Measurements from ENCODE around the gene SUGCT. TPM values are rescaled to one million over a fixed set of nuclear protein-coding genes. Genes with fewer than 3 reads are reported as not detected.

Gene SUGCT
- total and polyA plus RNA-seq, 2 of the 13 experiments (the other 11 are each of a cell fraction or from before 2014, with no cell fraction given), result 10.1 to 22.2 TPM

DNA sequence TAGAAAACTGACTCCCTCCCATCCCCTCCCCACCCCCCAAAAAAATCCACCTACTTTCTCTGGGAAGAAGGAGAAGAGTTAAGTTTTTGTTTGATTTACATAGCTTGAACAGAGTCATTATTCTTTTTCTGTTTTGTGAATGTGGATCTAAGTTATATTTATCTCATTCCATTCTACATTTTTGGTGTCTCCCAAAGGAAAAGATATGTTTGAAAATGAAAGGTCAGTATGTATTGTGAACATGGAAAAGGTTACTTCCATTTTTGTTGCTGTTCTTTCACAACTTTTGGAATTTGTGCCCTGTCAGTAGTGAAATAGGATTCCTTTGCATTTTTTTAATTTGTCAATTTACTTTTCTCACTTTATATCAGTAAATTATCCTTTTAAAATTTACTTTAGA lies 547.9 kb downstream of the SUGCT start:
- Histone ChIP-seq H3K4me2 (ENCODE audit: low read depth, low read length) (no peak overlapping the region), H4K20me1 (ENCODE audit: insufficient read depth, low read length) (no peaks in the 10 kb centered on the region), H3K27me3 (ENCODE audit: control insufficient read depth in 1 of 2, insufficient read depth in 2 of 2, low read length in 2 of 2) (no peaks in the 10 kb centered on the region), H2AFZ (ENCODE audit: low read length) (no peak overlapping the region), H3K9me3 (ENCODE audit: low read length) (no peaks in the 10 kb centered on the region), H3K27ac (ENCODE audit: extremely low read length, insufficient read depth, low read length) (no peak overlapping the region), H3K36me3 (replicated peaks in 1 of 2; ENCODE audit: control insufficient read depth in 1 of 2, insufficient read depth in 2 of 2, low read length in 2 of 2) (no peaks in the 10 kb centered on the region), H3K9ac (ENCODE audit: insufficient read depth, low read depth, low read length) (no peak overlapping the region), H3K4me1 (ENCODE audit: insufficient read depth, low read length) (no peaks in the 10 kb centered on the region), H3K79me2 (ENCODE audit: insufficient read depth, low read length) (no peaks in the 10 kb centered on the region), H3K4me3 (replicated peaks in 1 of 3; ENCODE audit: insufficient read depth in 1 of 3, low read depth in 2 of 3, low read length in 3 of 3) (no peak overlapping the region)
- no TSS peak for BruUV-seq (replicated peaks)
- TF ChIP-seq, protein P1, sequence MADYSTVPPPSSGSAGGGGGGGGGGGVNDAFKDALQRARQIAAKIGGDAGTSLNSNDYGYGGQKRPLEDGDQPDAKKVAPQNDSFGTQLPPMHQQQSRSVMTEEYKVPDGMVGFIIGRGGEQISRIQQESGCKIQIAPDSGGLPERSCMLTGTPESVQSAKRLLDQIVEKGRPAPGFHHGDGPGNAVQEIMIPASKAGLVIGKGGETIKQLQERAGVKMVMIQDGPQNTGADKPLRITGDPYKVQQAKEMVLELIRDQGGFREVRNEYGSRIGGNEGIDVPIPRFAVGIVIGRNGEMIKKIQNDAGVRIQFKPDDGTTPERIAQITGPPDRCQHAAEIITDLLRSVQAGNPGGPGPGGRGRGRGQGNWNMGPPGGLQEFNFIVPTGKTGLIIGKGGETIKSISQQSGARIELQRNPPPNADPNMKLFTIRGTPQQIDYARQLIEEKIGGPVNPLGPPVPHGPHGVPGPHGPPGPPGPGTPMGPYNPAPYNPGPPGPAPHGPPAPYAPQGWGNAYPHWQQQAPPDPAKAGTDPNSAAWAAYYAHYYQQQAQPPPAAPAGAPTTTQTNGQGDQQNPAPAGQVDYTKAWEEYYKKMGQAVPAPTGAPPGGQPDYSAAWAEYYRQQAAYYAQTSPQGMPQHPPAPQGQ (CRISPR knock-in tag; IDR thresholded peaks at IDR 0.05; ENCODE audit: borderline replicate concordance), result no peak
- no peak for TF ChIP-seq MED13 (CRISPR knock-in tag; IDR thresholded peaks at IDR 0.05)
- no peak for TF ChIP-seq E2F5 (CRISPR knock-in tag; conservative IDR thresholded peaks at IDR 0.05)
- TF ChIP-seq SALL2 (CRISPR knock-in tag; IDR thresholded peaks at IDR 0.05), result no peak
- no peak for TF ChIP-seq STAG1 (CRISPR knock-in tag; IDR thresholded peaks at IDR 0.05)
- no peak for TF ChIP-seq ZNF607 (CRISPR knock-in tag; IDR thresholded peaks at IDR 0.05; ENCODE audit: borderline replicate concordance)
- TF ChIP-seq, protein P2, sequence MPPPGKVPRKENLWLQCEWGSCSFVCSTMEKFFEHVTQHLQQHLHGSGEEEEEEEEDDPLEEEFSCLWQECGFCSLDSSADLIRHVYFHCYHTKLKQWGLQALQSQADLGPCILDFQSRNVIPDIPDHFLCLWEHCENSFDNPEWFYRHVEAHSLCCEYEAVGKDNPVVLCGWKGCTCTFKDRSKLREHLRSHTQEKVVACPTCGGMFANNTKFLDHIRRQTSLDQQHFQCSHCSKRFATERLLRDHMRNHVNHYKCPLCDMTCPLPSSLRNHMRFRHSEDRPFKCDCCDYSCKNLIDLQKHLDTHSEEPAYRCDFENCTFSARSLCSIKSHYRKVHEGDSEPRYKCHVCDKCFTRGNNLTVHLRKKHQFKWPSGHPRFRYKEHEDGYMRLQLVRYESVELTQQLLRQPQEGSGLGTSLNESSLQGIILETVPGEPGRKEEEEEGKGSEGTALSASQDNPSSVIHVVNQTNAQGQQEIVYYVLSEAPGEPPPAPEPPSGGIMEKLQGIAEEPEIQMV (CRISPR knock-in tag; IDR thresholded peaks at IDR 0.05; ENCODE audit: low read depth), result no peak
- no peak for TF ChIP-seq JARID2 (CRISPR knock-in tag; IDR thresholded peaks at IDR 0.05; ENCODE audit: insufficient replicate concordance)
- no peak for TF ChIP-seq HOXA3 (CRISPR knock-in tag; IDR thresholded peaks at IDR 0.05)
- TF ChIP-seq CBX5 (CRISPR knock-in tag; IDR thresholded peaks at IDR 0.05; ENCODE audit: borderline replicate concordance), result no peak
- no peak for TF ChIP-seq MBD4 (IDR thresholded peaks at IDR 0.05; ENCODE audit: borderline replicate concordance, low read length)
- TF ChIP-seq, protein P3, sequence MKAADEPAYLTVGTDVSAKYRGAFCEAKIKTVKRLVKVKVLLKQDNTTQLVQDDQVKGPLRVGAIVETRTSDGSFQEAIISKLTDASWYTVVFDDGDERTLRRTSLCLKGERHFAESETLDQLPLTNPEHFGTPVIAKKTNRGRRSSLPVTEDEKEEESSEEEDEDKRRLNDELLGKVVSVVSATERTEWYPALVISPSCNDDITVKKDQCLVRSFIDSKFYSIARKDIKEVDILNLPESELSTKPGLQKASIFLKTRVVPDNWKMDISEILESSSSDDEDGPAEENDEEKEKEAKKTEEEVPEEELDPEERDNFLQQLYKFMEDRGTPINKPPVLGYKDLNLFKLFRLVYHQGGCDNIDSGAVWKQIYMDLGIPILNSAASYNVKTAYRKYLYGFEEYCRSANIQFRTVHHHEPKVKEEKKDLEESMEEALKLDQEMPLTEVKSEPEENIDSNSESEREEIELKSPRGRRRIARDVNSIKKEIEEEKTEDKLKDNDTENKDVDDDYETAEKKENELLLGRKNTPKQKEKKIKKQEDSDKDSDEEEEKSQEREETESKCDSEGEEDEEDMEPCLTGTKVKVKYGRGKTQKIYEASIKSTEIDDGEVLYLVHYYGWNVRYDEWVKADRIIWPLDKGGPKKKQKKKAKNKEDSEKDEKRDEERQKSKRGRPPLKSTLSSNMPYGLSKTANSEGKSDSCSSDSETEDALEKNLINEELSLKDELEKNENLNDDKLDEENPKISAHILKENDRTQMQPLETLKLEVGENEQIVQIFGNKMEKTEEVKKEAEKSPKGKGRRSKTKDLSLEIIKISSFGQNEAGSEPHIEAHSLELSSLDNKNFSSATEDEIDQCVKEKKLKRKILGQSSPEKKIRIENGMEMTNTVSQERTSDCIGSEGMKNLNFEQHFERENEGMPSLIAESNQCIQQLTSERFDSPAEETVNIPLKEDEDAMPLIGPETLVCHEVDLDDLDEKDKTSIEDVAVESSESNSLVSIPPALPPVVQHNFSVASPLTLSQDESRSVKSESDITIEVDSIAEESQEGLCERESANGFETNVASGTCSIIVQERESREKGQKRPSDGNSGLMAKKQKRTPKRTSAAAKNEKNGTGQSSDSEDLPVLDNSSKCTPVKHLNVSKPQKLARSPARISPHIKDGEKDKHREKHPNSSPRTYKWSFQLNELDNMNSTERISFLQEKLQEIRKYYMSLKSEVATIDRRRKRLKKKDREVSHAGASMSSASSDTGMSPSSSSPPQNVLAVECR (CRISPR knock-in tag; IDR thresholded peaks at IDR 0.05; ENCODE audit: borderline replicate concordance), result no peak
- no peak for TF ChIP-seq NFRKB (IDR thresholded peaks at IDR 0.05)
- no peak for TF ChIP-seq REPIN1 (CRISPR knock-in tag; IDR thresholded peaks at IDR 0.05; ENCODE audit: borderline replicate concordance, low read depth)
- no peak for TF ChIP-seq BCL6 (CRISPR knock-in tag; IDR thresholded peaks at IDR 0.05)
- no peak for TF ChIP-seq NCOA2 (CRISPR knock-in tag; IDR thresholded peaks at IDR 0.05)
- TF ChIP-seq U2AF2 (IDR thresholded peaks at IDR 0.05; ENCODE audit: low read depth, low read length), result no peak
- POLR2A ChIA-PET, result no interaction called here
- ATAC-seq, result no peak
- in situ Hi-C loops (cut with HindIII; ENCODE audit: extremely low pct_ligation_motif_present, low pct_unique_long_range_greater_than_20kb) (no loop called here), intact Hi-C loops (cut with micrococcal nuclease; ENCODE audit: unreplicated experiment) (no loop called here)
- FAIRE-seq, result no peak
- CTCF ChIA-PET (ENCODE audit: low intra/inter-chr PET ratio, low total read pairs), result no interaction called here
- DNase-seq (ENCODE audit: low spot score), result no peak
